Endodermal cell (in vitro differentiated cells): Measurements from ENCODE around the gene PALM3. TPM values are rescaled to one million over a fixed set of nuclear protein-coding genes. Genes with fewer than 3 reads are reported as not detected.

Source experiments
- DNase-seq: peaks from one replicate; pipeline ENCODE4 v3.0.0-alpha.2; 2017
- H3K27ac ChIP-seq: 2 replicates; pipeline ENCODE4 v1.5.1; 2013; ENCODE audit warnings: mild to moderate bottlenecking, low read depth, low read length, moderate library complexity
- H3K27me3 ChIP-seq: 2 replicates; pipeline ENCODE4 v1.6.1; 2013; ENCODE audit warnings: mild to moderate bottlenecking, low read length, moderate library complexity; ENCODE audit not compliant: insufficient read depth, control insufficient read depth, poor library complexity, severe bottlenecking
- H3K36me3 ChIP-seq: 2 replicates; pipeline ENCODE4 v1.7.0; 2013; ENCODE audit warnings: mild to moderate bottlenecking, low read length, moderate library complexity; ENCODE audit not compliant: control insufficient read depth, insufficient read depth
- H3K4me1 ChIP-seq: one replicate; pipeline ENCODE4 v1.7.0; 2013; ENCODE audit warnings: low read length; ENCODE audit not compliant: control insufficient read depth, insufficient read depth
- H3K4me3 ChIP-seq: 2 replicates; pipeline ENCODE4 v1.5.1; 2013; ENCODE audit warnings: mild to moderate bottlenecking, low read length, moderate library complexity
- H3K9ac ChIP-seq: 2 replicates; pipeline ENCODE4 v1.6.1; 2013; ENCODE audit warnings: mild to moderate bottlenecking, low read length, moderate library complexity; ENCODE audit not compliant: poor library complexity, severe bottlenecking; ENCODE audit errors: extremely low read depth
- H3K9me3 ChIP-seq: 2 replicates; pipeline ENCODE4 v1.6.1; 2013; ENCODE audit warnings: mild to moderate bottlenecking, low read length, moderate library complexity; ENCODE audit not compliant: control insufficient read depth
- H3K27ac Mint-ChIP-seq: 2 replicates; pipeline ENCODE4 v1.8.0; 2020; ENCODE audit warnings: mixed read lengths
- H3K27me3 Mint-ChIP-seq: 2 replicates; pipeline ENCODE4 v1.8.0; 2021; ENCODE audit warnings: mild to moderate bottlenecking, mixed read lengths; ENCODE audit not compliant: insufficient read depth
- H3K36me3 Mint-ChIP-seq: 2 replicates; pipeline ENCODE4 v1.8.0; 2020; ENCODE audit warnings: low read depth, mixed read lengths
- H3K4me1 Mint-ChIP-seq: 2 replicates; pipeline ENCODE4 v1.8.0; 2020; ENCODE audit warnings: mixed read lengths
- H3K4me3 Mint-ChIP-seq: 2 replicates; pipeline ENCODE4 v1.8.0; 2020; ENCODE audit warnings: mild to moderate bottlenecking, moderate library complexity, mixed read lengths
- H3K9me3 Mint-ChIP-seq: 2 replicates; pipeline ENCODE4 v1.8.0; 2020; ENCODE audit warnings: mild to moderate bottlenecking, mixed read lengths
- CTCF ChIP-seq: fragments of 200-600 bp; sonication (generic); conservative IDR thresholded peaks from 2 replicates; pipeline ENCODE4 v1.5.0; 2021; ENCODE audit warnings: antibody characterized with exemption, mild to moderate bottlenecking
- WGBS, 2 experiments: methylation state at CpG; one replicate each; pipeline versions ENCODE4 v1.1.5 to v1.1.7; 2013; ENCODE audit warnings: missing lambda C conversion rate in 2 of 2, mixed read lengths in 1 of 2; ENCODE audit not compliant: insufficient coverage in 1 of 2, insufficient read length in 1 of 2; 5-methylcytosine and 5-hydroxymethylcytosine counted together
- total RNA-seq, 2 donors: library from RNA; stranded (reverse); fragmentation: NEBNext Ultra II Directional in 1 of 2; extraction: Animal tissue kit (Norgen Biotek cat#: 25700) in 1 of 2; gene quantifications; 2 replicates in 1 of 2; 3 replicates in 1 of 2; pipeline ENCODE4 v1.2.1, GENCODE V29; 2021

Gene PALM3
- total RNA-seq, 2 donors from 2014 or later = 1.3 to 4.9 TPM

GRCh38 chr19:14107581-14108461 is 45.9 kb upstream of the PALM3 start:
- H3K27ac ChIP-seq = no peak overlapping the region
- Mint-ChIP-seq H3K4me3 (no peak overlapping the region), H3K9me3 (no peaks in the 10 kb centered on the region), H3K36me3 (peaks cover 20% of the 10 kb centered on the region), H3K27ac (no peak overlapping the region), H3K4me1 (peaks cover 5% of the 10 kb centered on the region), H3K27me3 (no peaks in the 10 kb centered on the region)
- peaks cover 1% of the 10 kb centered on the region for H3K4me1 ChIP-seq
- no peak overlapping the region for H3K4me3 ChIP-seq
- H3K9me3 ChIP-seq = no peaks in the 10 kb centered on the region
- no peak overlapping the region for H3K9ac ChIP-seq
- H3K27me3 ChIP-seq = no peaks in the 10 kb centered on the region
- 94 to 95% methylated on average over 17 to 23 of the region's 23 CpGs for WGBS, 2 experiments
- no peak for DNase-seq
- H3K36me3 ChIP-seq = peaks cover 14% of the 10 kb centered on the region
- TF ChIP-seq CTCF = no peak

- H3K9ac ChIP-seq = no peak overlapping the region
- no peak overlapping the region for H3K4me3 ChIP-seq
- H3K27ac ChIP-seq = no peak overlapping the region
- DNase-seq = no peak
- Mint-ChIP-seq H3K4me3 (no peak overlapping the region), H3K9me3 (no peaks in the 10 kb centered on the region), H3K36me3 (peaks cover 25% of the 10 kb centered on the region), H3K27ac (no peak overlapping the region), H3K27me3 (no peaks in the 10 kb centered on the region), H3K4me1 (no peaks in the 10 kb centered on the region)
- no peaks in the 10 kb centered on the region for H3K4me1 ChIP-seq
- WGBS, 2 experiments = 95 to 100% methylated on average over 3 to 16 of the region's 16 CpGs
- H3K27me3 ChIP-seq = no peaks in the 10 kb centered on the region
- H3K36me3 ChIP-seq = peaks cover 17% of the 10 kb centered on the region
- no peak for TF ChIP-seq CTCF
- no peaks in the 10 kb centered on the region for H3K9me3 ChIP-seq
Measured at GRCh38 chr19:14106840-14107239, 45.0 kb upstream of the PALM3 start.

- H3K9ac ChIP-seq = no peak overlapping the region
- H3K4me3 ChIP-seq = no peak overlapping the region
- H3K4me3 Mint-ChIP-seq = no peak overlapping the region
- H3K27me3 Mint-ChIP-seq = no peaks in the 10 kb centered on the region
- no peak for DNase-seq
- H3K36me3 Mint-ChIP-seq = peaks cover 31% of the 10 kb centered on the region
- no peak for TF ChIP-seq CTCF
- no peaks in the 10 kb centered on the region for H3K4me1 ChIP-seq
- no peak overlapping the region for H3K27ac ChIP-seq
- H3K36me3 ChIP-seq = peaks cover 18% of the 10 kb centered on the region
- no peak overlapping the region for H3K27ac Mint-ChIP-seq
- H3K27me3 ChIP-seq = no peaks in the 10 kb centered on the region
- no peaks in the 10 kb centered on the region for H3K4me1 Mint-ChIP-seq
- H3K9me3 Mint-ChIP-seq = no peaks in the 10 kb centered on the region
- WGBS, 2 experiments = 93 to 97% methylated on average over 6 to 8 of the region's 8 CpGs
- H3K9me3 ChIP-seq = no peaks in the 10 kb centered on the region
Measured at GRCh38 chr19:14105680-14106079, 43.8 kb upstream of the PALM3 start.
